OCI-LY3 (cell line): Measurements from ENCODE around the gene HNMT.

ENCODE experiments used
- H2AFZ ChIP-seq: fragments of 200-600, 300-600 bp; shearing (Covaris generic); 2 replicates; pipeline ENCODE4 v1.6.0; 2014; ENCODE audit warnings: antibody characterized with exemption, low read depth, low read length
- H3K27ac ChIP-seq: fragments of 200-600, 300-600 bp; sonication (generic); 2 replicates; pipeline ENCODE4 v1.5.1; 2014; ENCODE audit warnings: mild to moderate bottlenecking, low read length, moderate library complexity, mixed read lengths
- H3K27me3 ChIP-seq: fragments of 200-600, 300-600 bp; sonication (generic); 2 replicates; pipeline ENCODE4 v1.6.1; 2014; ENCODE audit warnings: low read depth, low read length, mixed read lengths
- H3K36me3 ChIP-seq: fragments of 200-600, 300-600 bp; sonication (generic); replicated peaks from 2 replicates; pipeline ENCODE3; 2014; ENCODE audit warnings: low read depth, low read length, mixed read lengths
- H3K4me1 ChIP-seq: fragments of 300-600, 200-600 bp; sonication (generic); 2 replicates; pipeline ENCODE4 v1.6.1; 2014; ENCODE audit warnings: low read length, mixed read lengths
- H3K4me2 ChIP-seq: fragments of 200-600, 300-600 bp; sonication (generic); 2 replicates; pipeline ENCODE4 v1.6.1; 2014; ENCODE audit warnings: low read length, mixed read lengths
- H3K4me3 ChIP-seq: fragments of 300-600, 200-600 bp; sonication (generic); 2 replicates; pipeline ENCODE4 v1.5.1; 2014; ENCODE audit warnings: antibody characterized with exemption, mild to moderate bottlenecking, low read length, moderate library complexity
- H3K79me2 ChIP-seq: fragments of 300-600, 200-600 bp; shearing (Covaris generic); 2 replicates; pipeline ENCODE4 v1.6.1; 2014; ENCODE audit warnings: mild to moderate bottlenecking, low read length, mixed read lengths
- H3K9ac ChIP-seq: fragments of 300-600, 200-600 bp; shearing (Covaris generic); 2 replicates; pipeline ENCODE4 v1.6.0; 2014; ENCODE audit warnings: mild to moderate bottlenecking, low read length, moderate library complexity
- H3K9me3 ChIP-seq: fragments of 200-600, 300-600 bp; shearing (Covaris generic); 2 replicates; pipeline ENCODE4 v1.6.1; 2014; ENCODE audit warnings: low read length, mixed read lengths; ENCODE audit not compliant: insufficient read depth
- H4K20me1 ChIP-seq: fragments of 200-600, 300-600 bp; sonication (generic); 2 replicates; pipeline ENCODE4 v1.6.1; 2016; ENCODE audit warnings: low read length, mixed read lengths; ENCODE audit not compliant: insufficient read depth
- CTCF ChIP-seq: fragments of 200-600, 300-600 bp; sonication (generic); IDR thresholded peaks from 2 replicates; pipeline ENCODE4 v1.5.1; 2014; ENCODE audit warnings: antibody characterized with exemption, low read length, low read depth
- EZH2phosphoT487 ChIP-seq: fragments of 200-600 bp; shearing (Covaris generic); IDR thresholded peaks from 2 replicates; pipeline ENCODE4 v1.6.1; 2018; ENCODE audit warnings: antibody characterized with exemption, mixed run types, low read depth

Gene HNMT

GRCh38 chr2:137938204-137938603, 26.1 kb upstream of the HNMT start:
- Histone ChIP-seq H3K27ac (no peak overlapping the region), H3K4me1 (no peaks in the 10 kb centered on the region), H3K4me3 (no peak overlapping the region), H2AFZ (no peak overlapping the region), H4K20me1 (no peaks in the 10 kb centered on the region), H3K9ac (no peak overlapping the region), H3K9me3 (no peaks in the 10 kb centered on the region), H3K79me2 (no peaks in the 10 kb centered on the region), H3K4me2 (no peak overlapping the region), H3K36me3 (no peaks in the 10 kb centered on the region), H3K27me3 (no peaks in the 10 kb centered on the region)
- no peak for TF ChIP-seq CTCF
- TF ChIP-seq EZH2phosphoT487, result no peak

GRCh38 chr2:137939026-137939425, 25.2 kb upstream of the HNMT start:
- Histone ChIP-seq H3K9me3 (no peaks in the 10 kb centered on the region), H3K4me2 (no peak overlapping the region), H4K20me1 (no peaks in the 10 kb centered on the region), H3K9ac (no peak overlapping the region), H3K79me2 (no peaks in the 10 kb centered on the region), H2AFZ (no peak overlapping the region), H3K4me1 (no peaks in the 10 kb centered on the region), H3K4me3 (no peak overlapping the region), H3K27me3 (no peaks in the 10 kb centered on the region), H3K36me3 (no peaks in the 10 kb centered on the region), H3K27ac (no peak overlapping the region)
- TF ChIP-seq EZH2phosphoT487, result no peak

GRCh38 chr2:137940154-137940553, 24.1 kb upstream of the HNMT start:
- Histone ChIP-seq H3K27me3 (no peaks in the 10 kb centered on the region), H3K36me3 (no peaks in the 10 kb centered on the region)

GRCh38 chr2:137942037-137942832, 22.0 kb upstream of the HNMT start:
- H3K4me1 ChIP-seq, result peaks cover under 1% of the 10 kb centered on the region
- H3K79me2 ChIP-seq, result no peaks in the 10 kb centered on the region
- H4K20me1 ChIP-seq, result no peaks in the 10 kb centered on the region
- no peaks in the 10 kb centered on the region for H3K9me3 ChIP-seq
- H2AFZ ChIP-seq, result no peak overlapping the region
- H3K4me3 ChIP-seq, result no peak overlapping the region
- no peaks in the 10 kb centered on the region; the same call in 1 of the 2 replicates for H3K27me3 ChIP-seq
- H3K9ac ChIP-seq, result no peak overlapping the region
- TF ChIP-seq CTCF, result no peak
- TF ChIP-seq EZH2phosphoT487, result no peak
- no peak overlapping the region for H3K4me2 ChIP-seq
- no peak overlapping the region for H3K27ac ChIP-seq
- H3K36me3 ChIP-seq, result no peaks in the 10 kb centered on the region

More at GRCh38 chr2:137940154-137940553, 24.1 kb upstream of the HNMT start:
- H4K20me1 ChIP-seq, result no peaks in the 10 kb centered on the region
- no peak overlapping the region for H3K9ac ChIP-seq
- no peak overlapping the region for H3K4me3 ChIP-seq
- TF ChIP-seq EZH2phosphoT487 (no peak), CTCF (no peak)
- no peak overlapping the region for H3K27ac ChIP-seq
- H3K4me2 ChIP-seq, result no peak overlapping the region
- H3K4me1 ChIP-seq, result no peaks in the 10 kb centered on the region
- no peak overlapping the region for H2AFZ ChIP-seq
- no peaks in the 10 kb centered on the region for H3K9me3 ChIP-seq
- no peaks in the 10 kb centered on the region for H3K79me2 ChIP-seq
